ENCODE measurements around the gene ARHGEF7. TPM values are rescaled to one million over a fixed set of nuclear protein-coding genes. Genes with fewer than 3 reads are reported as not detected.

Gene ARHGEF7
- total RNA-seq, 1 donor from 2014 or later, result 50.6 TPM

- DNase-seq (ENCODE audit: missing footprints) (no peak), ATAC-seq (no peak)
- intact Hi-C loops (cut with DNase I), result loop anchor here (10.0 kb wide), 1 partner anchor 495 kb away; the partner anchor contains the start of gene ING1
Observed at GRCh38 chr13:111209613-111210012, 94.5 kb downstream of the ARHGEF7 start.

DNA sequence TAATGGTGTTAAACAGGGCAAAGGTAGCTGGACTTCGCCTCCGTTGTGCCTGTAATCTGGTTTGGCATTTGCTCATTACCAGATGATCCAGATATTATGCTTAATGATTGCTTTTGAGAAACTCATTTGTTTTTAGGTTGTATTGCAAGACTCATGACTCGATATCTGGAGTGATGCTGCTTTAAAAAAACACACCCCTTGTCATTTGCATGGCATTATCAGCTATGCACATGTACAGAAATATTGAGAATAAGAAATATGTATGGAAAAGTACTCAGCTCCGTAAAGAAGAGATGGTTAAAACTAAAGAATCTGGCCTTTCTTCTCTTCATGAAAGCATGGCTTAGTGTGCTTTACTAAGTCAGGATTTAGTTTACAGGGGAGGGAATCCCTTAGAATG, 95.0 kb downstream of the ARHGEF7 start:
- ATAC-seq (no peak), DNase-seq (ENCODE audit: missing footprints) (no peak)
- intact Hi-C loops (cut with DNase I), result loop anchor here (10.0 kb wide), 1 partner anchor 495 kb away; the partner anchor contains the start of gene ING1

- peak; percentile 67 for ATAC-seq
- peak; percentile 80 for DNase-seq (ENCODE audit: missing footprints)
- intact Hi-C loops (cut with DNase I), result loop anchor here (10.0 kb wide), 1 partner anchor 496 kb away; the partner anchor contains the start of gene ING1
Observed at GRCh38 chr13:111210544-111211469, 95.7 kb downstream of the ARHGEF7 start.

- intact Hi-C loops (cut with DNase I), result loop anchor here (10.0 kb wide), 1 partner anchor 497 kb away; the partner anchor contains the start of gene ING1
- DNase-seq (ENCODE audit: missing footprints) (no peak), ATAC-seq (no peak)
Observed at GRCh38 chr13:111211789-111212516, 96.8 kb downstream of the ARHGEF7 start.

- DNase-seq (ENCODE audit: missing footprints) (no peak), ATAC-seq (no peak)
- intact Hi-C loops (cut with DNase I), result loop anchor here (10.0 kb wide), 1 partner anchor 498 kb away; the partner anchor contains the start of gene ING1
Observed at GRCh38 chr13:111212517-111212873, 97.4 kb downstream of the ARHGEF7 start.

DNA sequence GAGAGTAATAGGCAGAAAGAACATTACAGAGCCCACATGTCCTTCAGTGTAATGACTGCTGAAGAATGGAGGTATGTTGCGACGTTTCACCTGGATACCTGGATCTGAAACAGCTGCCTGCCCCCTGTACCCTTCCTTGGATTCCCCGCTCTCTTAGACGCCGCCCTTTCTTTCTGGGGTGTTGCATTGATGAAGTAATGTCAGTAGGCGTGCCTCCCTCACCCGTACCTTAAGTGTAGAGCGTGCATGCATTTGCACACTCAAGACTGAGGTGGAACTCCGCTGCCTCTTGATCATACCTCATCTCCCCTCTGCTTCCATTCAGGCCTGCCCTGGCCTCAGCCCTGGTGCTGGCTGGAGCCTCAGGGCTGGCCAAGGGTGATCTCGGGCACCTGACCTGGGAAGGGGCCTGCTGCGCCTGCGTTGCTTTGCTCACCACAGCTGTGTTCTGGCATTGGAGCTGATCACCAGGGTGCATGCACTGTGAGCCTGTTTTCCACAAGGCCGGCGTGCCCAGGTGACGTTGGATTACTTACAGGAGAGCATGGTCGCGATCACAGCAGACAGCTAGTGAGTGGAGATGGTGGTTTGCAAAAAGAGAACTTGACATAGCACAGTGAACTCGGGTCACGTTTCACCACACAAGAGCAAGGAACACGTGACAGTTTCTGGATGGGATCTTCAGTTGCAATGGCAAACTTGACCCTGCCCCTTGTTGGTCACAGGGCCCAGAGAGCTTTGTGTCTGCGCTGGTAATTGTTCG, 99.0 kb downstream of the ARHGEF7 start:
- DNase-seq (ENCODE audit: missing footprints) (no peak), ATAC-seq (no peak)
- intact Hi-C loops (cut with DNase I), result loop anchor here (10.0 kb wide), 1 partner anchor 499 kb away; the partner anchor contains the start of gene ING1

DNA sequence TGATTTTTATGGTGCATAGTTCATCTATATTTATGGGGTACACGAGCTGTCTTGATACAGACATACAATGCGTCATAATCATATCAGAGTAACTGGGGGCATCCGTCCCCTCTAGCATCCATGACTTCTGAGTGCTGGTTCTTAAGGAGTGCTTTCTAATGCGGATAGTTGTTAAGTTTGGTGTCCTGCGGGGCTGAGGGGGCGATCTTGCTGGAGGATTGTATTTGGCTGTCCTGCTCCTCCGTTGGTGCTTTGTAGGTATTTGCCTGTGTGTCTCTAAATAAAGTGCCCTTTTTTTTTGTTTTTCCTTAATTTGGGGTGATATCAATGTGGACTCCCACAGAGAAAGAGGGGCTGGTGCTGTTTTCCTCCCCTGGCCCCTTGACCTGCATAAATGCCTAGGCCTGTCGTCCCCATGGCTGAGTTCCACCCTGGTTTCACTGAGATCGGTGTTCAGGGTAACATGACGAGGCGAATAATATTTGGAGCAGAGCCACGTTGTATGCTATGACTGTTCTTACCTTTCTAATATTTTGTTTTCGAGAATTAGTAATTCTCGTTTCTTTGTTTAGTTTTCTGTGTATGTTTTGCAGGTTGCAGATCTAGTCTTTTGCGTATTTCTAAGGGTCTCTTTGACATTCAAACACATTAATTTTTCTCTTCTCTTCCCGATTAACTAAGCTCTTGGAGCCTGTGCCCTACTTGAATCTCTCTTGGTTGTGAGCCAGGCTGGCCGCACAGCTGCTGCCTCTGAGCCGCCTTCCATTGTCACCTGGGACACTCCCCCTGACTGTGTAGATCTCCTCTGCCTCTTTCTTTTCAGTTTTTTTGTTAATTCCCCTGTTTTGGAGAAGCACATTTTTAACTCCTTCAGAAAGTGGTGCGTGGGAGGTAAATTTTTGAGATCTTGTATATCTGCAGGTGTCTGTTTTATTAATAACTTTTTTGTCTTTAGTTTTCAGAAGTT, 100.3 kb downstream of the ARHGEF7 start:
- intact Hi-C loops (cut with DNase I), result loop anchor here (2.0 to 10.0 kb wide), 4 partner anchors 63 to 501 kb away; partner anchors contain the start of genes ANKRD10, ARHGEF7 and ING1
- no peak for DNase-seq (ENCODE audit: missing footprints)
- no peak for ATAC-seq

- ATAC-seq, result peak; percentile 71
- DNase-seq (ENCODE audit: missing footprints), result no peak
- intact Hi-C loops (cut with DNase I), result loop anchor here (2.0 to 10.0 kb wide), 4 partner anchors 64 to 502 kb away; partner anchors contain the start of genes ANKRD10, ARHGEF7 and ING1
Observed at GRCh38 chr13:111216166-111216960, 101.3 kb downstream of the ARHGEF7 start.

- intact Hi-C loops (cut with DNase I), result loop anchor here (2.0 to 10.0 kb wide), 5 partner anchors 65 to 503 kb away; partner anchors contain the start of genes ANKRD10, ARHGEF7 and ING1
- no peak for ATAC-seq
- DNase-seq (ENCODE audit: missing footprints), result no peak
Observed at GRCh38 chr13:111217641-111218040, 102.5 kb downstream of the ARHGEF7 start.

- DNase-seq (ENCODE audit: missing footprints) (no peak), ATAC-seq (peak; percentile 66)
- intact Hi-C loops (cut with DNase I), result loop anchor here (2.0 to 10.0 kb wide), 4 partner anchors 102 to 504 kb away; partner anchors contain the start of genes ANKRD10, ARHGEF7 and ING1
Observed at GRCh38 chr13:111219280-111219679, 104.2 kb downstream of the ARHGEF7 start.

DNA sequence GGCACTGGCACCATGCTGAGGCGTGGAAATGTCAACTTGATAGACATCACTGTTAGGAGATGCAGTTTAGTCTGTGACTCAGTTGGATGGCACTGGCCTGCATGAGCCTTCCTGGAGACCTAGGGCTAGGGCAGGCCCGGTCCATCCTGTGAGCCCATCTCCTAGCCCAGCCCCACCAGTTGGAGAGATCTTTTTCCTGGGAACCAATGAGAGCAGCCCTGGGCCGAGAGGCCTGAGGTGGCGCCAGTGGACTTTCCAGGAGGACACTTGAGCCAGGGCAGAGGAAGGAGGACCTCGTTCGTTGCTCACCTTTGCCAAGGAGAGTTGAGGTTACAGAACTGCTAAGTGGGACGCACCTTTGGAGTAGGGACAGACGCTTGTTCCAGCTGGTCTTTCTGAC, 104.8 kb downstream of the ARHGEF7 start:
- ATAC-seq (no peak), DNase-seq (ENCODE audit: missing footprints) (no peak)
- intact Hi-C loops (cut with DNase I), result loop anchor here (2.0 to 10.0 kb wide), 4 partner anchors 103 to 505 kb away; partner anchors contain the start of genes ANKRD10, ARHGEF7 and ING1

- intact Hi-C loops (cut with DNase I), result no loop called here
- ATAC-seq (no peak), DNase-seq (ENCODE audit: missing footprints) (no peak)
Observed at GRCh38 chr13:111225166-111225565, 110.1 kb downstream of the ARHGEF7 start.

DNA sequence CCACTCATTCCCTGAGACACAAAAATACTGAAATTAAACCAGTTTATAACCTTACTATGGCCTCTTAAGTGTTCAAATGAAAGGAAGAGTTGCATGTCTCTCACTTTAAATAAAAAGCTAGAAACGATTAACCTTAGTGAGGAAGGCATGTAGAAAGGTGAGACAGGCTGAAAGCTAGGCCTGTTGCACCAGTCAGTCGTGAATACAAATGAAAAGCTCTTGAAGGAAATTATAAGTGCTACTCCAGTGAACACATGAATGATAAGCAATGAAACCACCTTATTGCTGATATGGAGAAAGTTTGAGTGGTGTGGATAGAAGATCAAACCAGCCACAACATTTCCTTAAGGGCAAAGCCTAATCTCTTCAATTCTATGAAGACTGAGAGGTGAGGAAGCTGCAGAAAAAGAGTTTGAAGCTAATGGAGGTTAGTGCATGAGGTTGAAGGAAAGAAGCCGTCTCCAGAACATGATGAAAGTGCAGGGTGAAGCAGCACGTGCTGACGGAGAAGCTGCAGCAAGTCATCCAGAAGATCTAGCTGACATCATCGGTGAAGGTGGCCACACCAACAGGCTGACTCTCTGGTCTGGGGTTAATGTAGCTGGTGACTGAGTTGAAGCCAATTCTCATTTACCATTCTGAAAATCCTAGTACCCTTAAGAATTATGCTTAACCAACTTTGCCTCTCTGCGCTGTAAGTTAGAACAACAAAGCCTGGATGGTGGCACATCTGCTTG, 110.9 kb downstream of the ARHGEF7 start:
- intact Hi-C loops (cut with DNase I), result no loop called here
- no peak for DNase-seq (ENCODE audit: missing footprints)

DNA sequence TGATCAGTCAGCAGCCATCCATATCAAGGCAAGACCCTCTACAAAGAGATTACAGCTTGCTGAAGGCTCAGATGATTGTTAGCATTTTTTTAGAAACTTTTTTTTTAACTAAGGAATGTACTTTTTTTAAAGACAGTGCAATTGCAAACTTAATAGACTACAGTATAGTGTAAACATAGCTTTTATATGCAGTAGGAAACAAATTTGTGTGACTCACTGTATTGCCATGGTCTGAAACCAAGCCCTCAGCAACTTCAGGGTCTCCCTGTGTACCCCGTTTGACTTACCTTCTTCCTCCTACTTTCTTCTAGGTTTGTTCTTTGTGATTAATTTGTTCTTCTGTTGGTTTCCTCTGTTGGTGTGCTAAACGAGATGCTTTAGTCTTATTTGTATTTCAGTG, 112.3 kb downstream of the ARHGEF7 start:
- intact Hi-C loops (cut with DNase I), result no loop called here
- no peak for ATAC-seq
- no peak for DNase-seq (ENCODE audit: missing footprints)

More for the DNA sequence above, 110.9 kb downstream of the ARHGEF7 start:
- no peak for ATAC-seq

DNA sequence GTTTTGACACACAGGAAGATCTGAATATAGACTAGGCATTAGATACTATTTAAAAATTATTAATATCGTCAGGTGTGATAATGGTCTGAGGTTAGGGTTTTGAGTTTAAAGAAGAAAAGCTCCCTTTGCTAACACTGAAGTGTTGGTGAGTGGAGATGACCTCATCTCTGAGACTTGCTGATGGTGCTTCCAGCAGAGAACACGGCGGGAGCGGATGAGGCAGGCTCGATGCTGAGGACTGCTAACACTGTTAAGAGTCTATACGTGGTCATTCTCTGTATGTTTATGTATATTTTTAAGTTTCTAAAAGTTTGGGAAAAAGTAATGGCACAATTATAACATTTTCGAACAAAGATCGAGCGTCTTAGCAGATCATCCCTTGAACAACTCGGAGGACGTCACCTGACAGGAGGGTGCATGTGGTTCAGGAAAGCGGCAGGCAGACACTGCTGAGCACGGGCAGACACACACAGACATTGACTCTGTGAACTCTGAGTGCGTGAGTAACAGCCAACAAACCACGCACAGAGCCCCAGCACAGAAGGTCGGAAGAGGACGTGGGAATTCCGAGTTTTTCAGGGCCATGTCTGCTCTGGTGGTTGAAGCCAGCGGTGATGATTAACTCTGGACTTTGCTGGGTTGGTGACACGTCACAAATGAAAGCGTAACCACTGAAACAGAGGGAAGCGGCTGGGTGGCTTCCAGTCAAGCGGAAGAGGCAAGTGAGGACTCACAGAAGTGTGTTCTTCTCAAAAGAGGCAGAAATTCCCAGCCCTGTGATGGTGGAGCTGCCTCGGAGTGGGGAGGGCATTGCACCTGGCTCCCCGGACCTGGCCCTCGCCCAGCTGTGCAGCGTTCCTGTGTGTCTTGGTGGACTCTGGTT, 113.4 kb downstream of the ARHGEF7 start:
- ATAC-seq (no peak), DNase-seq (ENCODE audit: missing footprints) (no peak)
- intact Hi-C loops (cut with DNase I), result no loop called here

Measured in Right ventricle myocardium inferior (tissue), 1 donor.